ENCODE results near the gene F8. TPM values are rescaled to one million over a fixed set of nuclear protein-coding genes. Genes with fewer than 3 reads are reported as not detected.
"Not testable (repeated sequence)": the region's sequence is repeated elsewhere in the genome, so short reads cannot be mapped to it uniquely, and the experiment has no call there.

The F8 gene
- total and polyA plus RNA-seq, 12 donors: 13.4 to 78.1 (median 38.6) TPM

- no peak for TF ChIP-seq CTCF (IDR thresholded peaks at IDR 0.05)
- no peak for TF ChIP-seq POLR2A (IDR thresholded peaks at IDR 0.05)
- Histone ChIP-seq H3K27ac (peak overlapping the region in 4 of 5 donors; percentile 17 to 77 (median 62)), H3K4me1 (replicated peaks in 1 of 2) (peaks cover 7 to 21% of the 10 kb centered on the region in 2 donors), H3K36me3 (replicated peaks in 1 of 2) (no peaks in the 10 kb centered on the region), H3K27me3 (no peaks in the 10 kb centered on the region), H3K4me3 (no peak overlapping the region), H3K9me3 (replicated peaks in 1 of 3) (no peaks in the 10 kb centered on the region)
- intact Hi-C loops (cut with DNase I): no loop called here
- DNase-seq: peak in 4 of 7 donors; percentile 32 to 56 (median 38)
- WGBS, 4 donors: 15 to 31% (median 22%) methylated on average over 3 of the region's 3 CpGs
Observed at GRCh38 chrX:155009994-155010472, 12.5 kb downstream of the F8 start.

GRCh38 chrX:155008578-155008977, 13.9 kb downstream of the F8 start:
- H3K36me3 ChIP-seq (replicated peaks in 1 of 2); intact Hi-C loops (cut with DNase I); H3K27me3 ChIP-seq; H3K4me3 ChIP-seq; H3K9me3 ChIP-seq (replicated peaks in 1 of 3); DNase-seq: not testable (repeated sequence)
- 95 to 100% (median 97%) methylated on average over 3 of the region's 12 CpGs for WGBS, 4 donors
- H3K27ac ChIP-seq: peak overlapping the region in 1 of 5 donors; percentile 77
- H3K4me1 ChIP-seq (replicated peaks in 1 of 2): peaks cover 7 to 21% of the 10 kb centered on the region in 2 donors

- H3K27ac ChIP-seq: peak overlapping the region in 3 of 5 donors; percentile 15 to 78 (median 77)
- intact Hi-C loops (cut with DNase I); H3K4me3 ChIP-seq; H3K36me3 ChIP-seq (replicated peaks in 1 of 2); H3K27me3 ChIP-seq; H3K9me3 ChIP-seq (replicated peaks in 1 of 3): not testable (repeated sequence)
- peak in 1 of 7 donors; percentile 56 for DNase-seq
- H3K4me1 ChIP-seq (replicated peaks in 1 of 2): peaks cover 7 to 21% of the 10 kb centered on the region in 2 donors
- WGBS, 4 donors: 20 to 57% (median 50%) methylated on average over 5 to 7 of the region's 11 CpGs
Observed at GRCh38 chrX:155006913-155007671, 15.4 kb downstream of the F8 start.

GRCh38 chrX:155006379-155006778, 16.1 kb downstream of the F8 start:
- H3K4me3 ChIP-seq; H3K27ac ChIP-seq; H3K36me3 ChIP-seq (replicated peaks in 1 of 2); H3K9me3 ChIP-seq (replicated peaks in 1 of 3); intact Hi-C loops (cut with DNase I); DNase-seq; H3K27me3 ChIP-seq: not testable (repeated sequence)
- peaks cover 7 to 21% of the 10 kb centered on the region in 2 donors for H3K4me1 ChIP-seq (replicated peaks in 1 of 2)
- WGBS, 4 donors: no CpG with 5 or more reads among the region's 10 CpGs

GRCh38 chrX:155005190-155005589, 17.3 kb downstream of the F8 start:
- Histone ChIP-seq H3K36me3 (replicated peaks in 1 of 2) (no peaks in the 10 kb centered on the region), H3K27ac (peak overlapping the region in 1 of 5 donors; percentile 10), H3K4me1 (replicated peaks in 1 of 2) (peaks cover 0 to 14% of the 10 kb centered on the region in 2 donors), H3K4me3 (no peak overlapping the region), H3K9me3 (replicated peaks in 1 of 3) (no peaks in the 10 kb centered on the region), H3K27me3 (no peaks in the 10 kb centered on the region)
- WGBS, 4 donors: 50 to 80% (median 74%) methylated on average over 2 of the region's 2 CpGs
- TF ChIP-seq CTCF (IDR thresholded peaks at IDR 0.05): no peak
- TF ChIP-seq POLR2A (IDR thresholded peaks at IDR 0.05): no peak
- no peak for DNase-seq
- intact Hi-C loops (cut with DNase I): no loop called here

GRCh38 chrX:155001873-155002272, 20.6 kb downstream of the F8 start:
- no peaks in the 10 kb centered on the region for H3K9me3 ChIP-seq (replicated peaks in 1 of 3)
- intact Hi-C loops (cut with DNase I): no loop called here
- H3K36me3 ChIP-seq (replicated peaks in 1 of 2): no peaks in the 10 kb centered on the region
- no peak for DNase-seq
- H3K27me3 ChIP-seq: no peaks in the 10 kb centered on the region
- H3K27ac ChIP-seq: no peak overlapping the region
- TF ChIP-seq CTCF (IDR thresholded peaks at IDR 0.05) (no peak), POLR2A (IDR thresholded peaks at IDR 0.05) (no peak)
- H3K4me1 ChIP-seq (replicated peaks in 1 of 2): no peaks in the 10 kb centered on the region
- H3K4me3 ChIP-seq: no peak overlapping the region
- 79 to 89% (median 83%) methylated on average over 4 of the region's 4 CpGs for WGBS, 4 donors
